ENCODE data around the gene WNT5B. TPM values are rescaled to one million over a fixed set of nuclear protein-coding genes. Genes with fewer than 3 reads are reported as not detected.

Gene WNT5B
- 1.3 TPM for polyA plus RNA-seq (2012; ENCODE audit: insufficient read depth, insufficient read length)

DNA sequence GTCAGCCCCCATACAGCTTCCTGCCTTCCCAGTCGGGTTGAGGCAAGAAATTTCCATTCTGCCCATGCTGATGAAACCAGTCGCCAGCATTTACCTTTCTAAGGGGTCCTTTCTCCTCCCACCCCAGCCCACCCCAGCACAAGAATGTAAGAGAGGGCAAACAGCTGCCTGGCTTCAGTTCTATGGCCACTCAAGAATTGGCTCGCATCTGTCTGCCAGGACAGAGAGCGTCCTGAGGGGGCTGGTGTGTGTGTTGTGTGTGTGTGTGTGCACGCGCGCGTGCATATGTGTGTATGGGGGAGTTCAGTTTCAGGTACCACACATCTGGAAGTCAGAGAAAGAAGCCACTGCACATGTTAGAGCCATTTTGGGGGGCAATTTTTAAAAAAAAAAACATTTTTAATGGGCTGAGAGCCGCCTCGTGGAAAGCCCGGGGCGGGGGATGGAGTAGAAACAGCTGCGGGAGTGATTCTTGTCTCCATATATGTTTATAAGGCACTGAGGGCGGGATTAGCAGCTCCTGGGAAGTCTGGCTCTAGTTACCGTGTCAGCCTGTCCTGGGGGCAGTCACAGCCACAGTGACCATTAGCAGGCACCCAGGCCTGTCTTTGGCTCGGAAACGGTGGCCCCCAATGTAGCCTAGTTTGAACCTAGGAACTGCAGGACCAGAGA, at the start of gene WNT5B:
TSS of gene WNT5B (plus strand) at position 566 of the 672 bp plus-strand sequence. CDS start 2,124 bp downstream, outside the sequence.
- peak within 1 kb of the TSS; percentile 38 for H3K4me3 ChIP-seq (ENCODE audit: low read length)
- no peak for DNase-seq (ENCODE audit: low read depth, low spot score)

- no peak overlapping the region for H3K4me3 ChIP-seq (ENCODE audit: low read length)
- no peak for DNase-seq (ENCODE audit: low read depth, low spot score)
These were observed 49.2 kb upstream of the WNT5B start for GRCh38 chr12:1579651-1580435.

DNA sequence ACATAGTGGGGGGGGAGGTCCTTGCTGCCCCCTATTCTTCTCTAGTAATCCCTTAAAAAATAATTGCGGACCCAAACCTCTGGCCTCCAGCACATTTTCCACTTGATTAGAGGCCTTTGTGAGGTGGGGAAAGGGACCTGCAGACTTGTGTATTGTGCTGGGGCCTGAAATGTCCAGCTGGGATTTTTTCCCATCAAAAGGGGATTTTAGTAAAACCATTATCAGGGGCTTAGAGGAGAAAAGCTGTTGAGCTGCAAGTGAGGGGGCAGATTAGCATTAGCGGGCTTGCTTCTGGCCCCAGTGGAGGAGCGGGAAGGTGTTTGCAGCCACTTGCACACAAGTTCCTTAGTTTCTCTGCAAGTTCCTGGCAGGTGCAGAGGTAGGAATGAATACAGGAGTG, 48.5 kb upstream of the WNT5B start:
- no peak for DNase-seq (ENCODE audit: low read depth, low spot score)
- no peak overlapping the region for H3K4me3 ChIP-seq (ENCODE audit: low read length)

DNA sequence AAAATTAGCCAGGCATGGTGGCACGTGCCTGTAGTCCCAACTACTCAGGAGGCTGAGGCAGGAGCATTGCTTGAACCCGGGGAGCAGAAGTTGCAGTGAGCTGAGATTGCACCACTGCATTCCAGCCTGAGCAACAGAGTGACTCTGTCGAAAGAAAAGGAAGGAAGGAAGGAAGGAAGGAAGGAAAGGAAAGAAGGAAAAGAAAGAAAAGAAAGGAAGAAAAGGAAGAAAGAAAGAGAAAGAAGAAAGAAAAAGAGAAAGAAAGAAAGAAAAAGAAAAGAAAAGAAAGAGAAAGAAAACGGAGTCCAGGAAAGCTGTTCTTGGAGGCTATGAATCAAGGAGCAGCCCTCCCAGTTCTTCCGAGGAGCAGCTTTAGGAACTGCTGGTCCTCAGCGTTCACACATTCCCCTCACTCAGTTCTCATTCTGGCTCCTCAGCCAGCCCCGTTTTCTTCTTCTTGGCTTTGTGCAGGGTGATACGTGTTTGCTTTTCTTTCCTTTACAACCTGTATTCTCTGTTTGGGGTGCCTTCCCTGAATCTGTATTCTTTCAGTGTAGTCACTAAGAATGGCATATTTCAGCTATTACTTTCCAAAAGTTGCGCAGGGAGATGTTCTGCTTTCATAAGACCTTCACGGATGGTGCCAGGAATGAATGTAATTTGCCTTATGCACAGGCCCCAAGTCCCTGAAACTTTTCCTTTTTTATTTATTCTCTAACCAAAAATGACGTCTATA, 46.9 kb upstream of the WNT5B start:
- no peak for DNase-seq (ENCODE audit: low read depth, low spot score)

GRCh38 chr12:1582709-1583050, 46.4 kb upstream of the WNT5B start:
- no peak overlapping the region for H3K4me3 ChIP-seq (ENCODE audit: low read length)
- no peak for DNase-seq (ENCODE audit: low read depth, low spot score)

More for the DNA sequence above, 46.9 kb upstream of the WNT5B start:
- no peak overlapping the region for H3K4me3 ChIP-seq (ENCODE audit: low read length)

DNA sequence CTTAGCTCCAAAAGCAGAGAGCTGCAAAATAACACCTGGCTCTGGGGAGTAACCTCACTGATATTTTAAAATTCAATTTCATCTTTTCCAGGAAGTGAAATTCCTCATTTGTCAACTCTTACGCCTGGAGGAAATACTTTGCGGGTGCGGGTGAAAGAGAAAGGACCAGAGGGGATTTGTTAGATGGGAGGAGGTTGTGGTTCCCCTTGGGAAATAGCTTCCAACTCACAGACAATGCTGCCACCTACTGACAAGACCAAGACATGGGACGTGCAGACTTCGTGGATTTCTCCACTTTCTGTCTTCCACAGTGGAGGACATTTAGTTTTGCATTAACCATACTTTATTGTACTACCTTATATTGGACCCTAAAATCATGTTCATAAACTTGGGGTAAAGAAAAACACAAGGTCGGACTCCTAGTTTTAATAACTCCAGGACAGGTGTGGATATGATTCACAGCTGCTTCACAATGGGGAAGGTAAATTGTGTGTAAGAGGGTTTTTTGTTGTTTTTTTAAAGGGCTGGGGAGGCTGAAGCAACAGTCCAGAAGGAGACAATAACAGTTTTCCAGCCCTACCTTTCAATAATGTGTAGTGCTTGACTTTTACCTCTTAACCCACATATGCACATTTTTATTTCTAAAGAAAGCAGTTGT, 45.5 kb upstream of the WNT5B start:
- no peak overlapping the region for H3K4me3 ChIP-seq (ENCODE audit: low read length)

DNA sequence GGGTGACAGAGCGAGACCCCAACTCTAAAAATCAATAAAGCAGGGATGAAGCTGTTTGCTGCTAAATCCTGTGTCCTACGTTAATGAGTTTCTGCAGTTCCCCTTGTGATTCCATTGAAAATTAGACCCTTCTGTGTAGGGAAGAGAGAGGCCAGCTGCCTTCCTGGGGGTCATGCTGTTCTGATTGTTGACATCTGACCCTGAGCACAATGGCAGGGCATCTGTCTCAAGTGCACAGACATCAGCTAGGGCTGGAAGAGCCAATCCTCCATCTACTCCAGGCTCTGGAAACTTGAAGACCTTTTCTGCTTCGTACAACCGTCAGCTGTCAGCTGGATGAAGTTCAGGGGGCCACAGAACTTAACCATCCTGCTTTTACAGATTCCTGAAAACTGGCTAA, 44.7 kb upstream of the WNT5B start:
- no peak overlapping the region for H3K4me3 ChIP-seq (ENCODE audit: low read length)
- DNase-seq (ENCODE audit: low read depth, low spot score), result no peak

More for the DNA sequence above, 45.5 kb upstream of the WNT5B start:
- DNase-seq (ENCODE audit: low read depth, low spot score), result peak; percentile 80

GRCh38 chr12:1587927-1588574, 41.0 kb upstream of the WNT5B start:
- DNase-seq (ENCODE audit: low read depth, low spot score), result no peak
- H3K4me3 ChIP-seq (ENCODE audit: low read length), result no peak overlapping the region

GRCh38 chr12:1588575-1588947, 40.5 kb upstream of the WNT5B start:
- H3K4me3 ChIP-seq (ENCODE audit: low read length), result no peak overlapping the region
- no peak for DNase-seq (ENCODE audit: low read depth, low spot score)

DNA sequence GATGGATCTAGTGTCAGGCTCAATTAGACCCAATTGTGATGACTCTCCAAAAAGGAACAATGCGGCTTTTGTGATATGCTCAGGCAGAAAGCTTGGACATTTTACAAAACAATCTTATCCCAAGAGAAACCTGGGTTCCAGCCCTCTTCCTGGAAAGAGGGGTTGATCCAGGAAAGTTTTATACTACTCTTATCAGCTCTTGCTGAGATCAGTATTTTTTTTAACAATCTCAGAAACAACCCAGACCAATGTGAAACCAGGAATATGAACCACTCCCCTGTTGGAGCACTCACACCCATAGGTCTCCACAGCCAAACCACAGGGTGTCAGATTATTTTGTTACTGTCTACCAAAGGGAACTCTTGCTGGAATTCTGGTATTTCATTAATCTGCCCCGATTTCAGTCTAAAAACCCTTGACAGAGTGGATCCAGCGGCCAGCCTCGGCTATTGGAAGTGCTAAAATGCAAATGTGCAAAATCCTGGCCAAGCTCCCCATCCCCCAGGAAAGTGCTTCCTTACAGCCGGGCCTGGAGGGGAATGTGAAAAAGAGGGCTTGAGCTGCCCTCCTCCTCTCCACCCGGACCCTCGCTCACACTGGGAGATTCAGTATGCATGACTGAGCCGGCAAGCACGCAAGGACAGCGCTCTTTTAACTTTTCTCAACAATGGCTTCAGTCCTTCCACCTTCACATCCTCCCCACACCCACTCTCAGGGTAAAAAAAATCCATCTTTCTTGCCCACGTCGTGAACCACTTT, 38.6 kb upstream of the WNT5B start:
- no peak overlapping the region for H3K4me3 ChIP-seq (ENCODE audit: low read length)
- no peak for DNase-seq (ENCODE audit: low read depth, low spot score)

- no peak overlapping the region for H3K4me3 ChIP-seq (ENCODE audit: low read length)
- no peak for DNase-seq (ENCODE audit: low read depth, low spot score)
These were observed 38.0 kb upstream of the WNT5B start for GRCh38 chr12:1591034-1591433.

GRCh38 chr12:1591543-1591942, 37.5 kb upstream of the WNT5B start:
- no peak overlapping the region; the same call in 1 of the 2 replicates for H3K4me3 ChIP-seq (ENCODE audit: low read length)
- no peak for DNase-seq (ENCODE audit: low read depth, low spot score)

DNA sequence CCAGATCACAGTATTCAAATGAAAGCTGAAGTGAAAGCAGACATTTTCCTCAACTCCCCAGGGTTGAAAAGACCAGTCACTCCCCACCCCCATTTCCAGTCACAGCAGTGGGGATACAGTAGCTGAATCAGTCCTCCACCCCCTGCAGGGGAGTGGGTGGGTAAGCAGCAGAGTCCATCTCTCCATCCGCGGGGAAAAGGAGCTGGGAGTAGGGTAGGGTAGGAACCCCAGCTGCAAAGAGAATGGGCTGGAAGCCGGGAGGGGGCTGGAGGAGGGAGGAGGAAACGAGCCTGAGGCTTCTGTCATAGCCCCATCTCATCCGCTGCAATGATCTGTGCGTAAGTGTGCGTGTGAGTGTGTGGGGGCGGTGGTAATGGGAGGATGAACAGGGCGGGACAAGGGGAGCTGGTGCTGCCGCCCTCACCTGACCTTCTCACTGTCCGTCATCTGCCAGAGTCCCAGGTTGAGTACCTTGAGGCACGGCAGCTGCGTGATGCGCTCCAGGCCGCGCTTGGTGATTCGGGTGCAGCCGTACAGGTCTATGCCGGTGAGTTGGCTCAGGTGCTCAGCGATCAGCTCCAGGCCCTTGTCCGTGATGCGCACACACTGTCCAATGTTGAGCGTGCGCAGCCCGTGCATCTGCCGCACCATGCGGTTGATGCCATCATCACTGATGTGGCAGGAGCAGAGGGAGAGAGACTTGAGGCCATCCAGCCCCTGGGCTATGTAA, 36.4 kb upstream of the WNT5B start:
- peak overlapping the region; percentile 63 for H3K4me3 ChIP-seq (ENCODE audit: low read length)
- DNase-seq (ENCODE audit: low read depth, low spot score), result no peak

GRCh38 chr12:1593174-1594005, 35.6 kb upstream of the WNT5B start:
- H3K4me3 ChIP-seq (ENCODE audit: low read length), result peak overlapping the region; percentile 63
- peak; percentile 57 for DNase-seq (ENCODE audit: low read depth, low spot score)

GRCh38 chr12:1594006-1594260, 35.1 kb upstream of the WNT5B start:
- H3K4me3 ChIP-seq (ENCODE audit: low read length), result peak overlapping the region; percentile 63
- no peak for DNase-seq (ENCODE audit: low read depth, low spot score)

DNA sequence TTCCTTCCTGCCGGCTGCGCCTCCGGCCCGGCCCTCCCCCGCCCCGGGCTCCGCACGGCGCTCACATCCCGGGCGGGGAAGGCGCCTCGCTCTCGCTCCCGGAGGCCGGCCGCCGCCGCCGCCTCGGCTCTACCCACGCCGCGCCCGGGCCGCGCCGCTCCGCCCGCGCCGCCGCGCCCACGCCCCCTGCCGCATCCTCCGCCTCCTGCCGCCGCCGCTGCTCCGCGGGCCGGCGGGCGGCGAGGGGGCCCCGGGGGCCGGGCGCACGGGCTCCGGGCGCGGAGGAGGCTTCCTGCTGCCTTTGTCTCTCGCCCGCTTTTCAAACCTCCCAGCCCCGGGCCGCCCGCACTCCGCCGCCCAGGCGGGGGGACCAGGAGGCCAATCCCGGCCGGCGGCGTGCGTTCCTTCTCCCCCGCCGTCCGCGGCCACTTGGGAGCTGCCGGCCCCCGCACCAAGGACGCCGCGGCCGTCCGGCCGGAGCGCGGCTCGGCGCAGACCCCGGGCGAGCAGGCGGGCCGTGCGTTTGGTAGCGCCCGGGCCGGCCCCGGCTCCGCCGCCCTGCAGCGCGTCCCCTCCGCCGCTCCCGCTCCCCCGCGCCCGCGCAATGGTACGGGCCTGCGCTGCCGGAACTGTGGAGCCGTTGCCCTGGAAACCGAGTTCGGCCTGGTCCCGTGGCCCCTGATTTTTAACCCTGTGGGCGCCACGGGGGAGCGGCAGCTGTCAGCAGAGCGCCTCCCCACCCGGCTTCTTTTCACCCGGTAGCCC, 34.6 kb upstream of the WNT5B start, which contains the start of gene FBXL14:
TSS of gene FBXL14 (minus strand) at position 321 of the 765 bp plus-strand sequence. CDS start 515 bp downstream, outside the sequence.
- DNase-seq (ENCODE audit: low read depth, low spot score), result peak; percentile 82

More for the DNA sequence above, 34.6 kb upstream of the WNT5B start, which contains the start of gene FBXL14:
- H3K4me3 ChIP-seq (ENCODE audit: low read length), result peak within 1 kb of the TSS; percentile 63

All from Jurkat, Clone E6-1 (cell line).